ENCODE results near the gene CENATAC.
"Not testable (repeated sequence)": the region's sequence is repeated elsewhere in the genome, so short reads cannot be mapped to it uniquely, and the experiment has no call there.

CENATAC gene

DNA sequence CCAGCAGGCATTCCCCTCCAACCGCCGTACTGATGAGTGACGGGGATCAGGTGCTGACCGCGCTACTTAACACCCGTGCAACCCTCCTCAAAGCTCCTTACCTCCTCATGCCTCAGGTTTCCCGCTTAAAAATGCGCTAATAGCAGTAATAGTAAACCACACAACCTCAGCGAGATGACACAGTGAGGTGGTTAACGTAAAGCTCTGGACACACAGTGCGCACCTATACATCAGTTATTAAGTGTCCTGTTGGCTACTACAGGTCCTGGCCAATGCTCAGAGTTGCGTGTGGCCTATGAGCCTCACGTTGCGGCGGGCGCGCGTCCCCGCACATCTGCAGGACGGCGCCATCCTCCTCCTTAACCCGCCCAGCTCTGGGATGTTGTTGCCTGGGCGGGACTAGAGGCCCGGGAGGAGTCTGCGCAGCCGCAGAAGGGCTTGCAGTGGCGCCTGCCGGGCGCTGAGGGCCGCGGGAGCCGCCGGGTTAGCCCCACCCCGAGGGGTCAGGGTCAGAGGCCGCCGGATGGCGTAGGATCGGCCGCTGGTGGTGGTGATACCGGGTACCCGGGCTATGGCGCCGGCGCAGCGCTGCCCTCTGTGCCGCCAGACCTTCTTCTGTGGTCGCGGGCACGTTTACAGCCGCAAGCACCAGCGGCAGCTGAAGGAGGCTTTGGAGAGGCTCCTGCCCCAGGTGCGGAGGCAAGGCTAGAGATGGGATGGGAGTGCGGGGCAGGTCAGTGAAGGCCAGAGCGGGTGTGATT is at the start of gene CENATAC:
TSS of gene CENATAC (plus strand) at position 512 of the 761 bp plus-strand sequence. CDS start at position 572, 60 bp downstream.
- peak; percentile 95 for DNase-seq

GRCh38 chr11:118953265-118953664 is 44.7 kb upstream of the CENATAC start:
- no peak for DNase-seq

DNA sequence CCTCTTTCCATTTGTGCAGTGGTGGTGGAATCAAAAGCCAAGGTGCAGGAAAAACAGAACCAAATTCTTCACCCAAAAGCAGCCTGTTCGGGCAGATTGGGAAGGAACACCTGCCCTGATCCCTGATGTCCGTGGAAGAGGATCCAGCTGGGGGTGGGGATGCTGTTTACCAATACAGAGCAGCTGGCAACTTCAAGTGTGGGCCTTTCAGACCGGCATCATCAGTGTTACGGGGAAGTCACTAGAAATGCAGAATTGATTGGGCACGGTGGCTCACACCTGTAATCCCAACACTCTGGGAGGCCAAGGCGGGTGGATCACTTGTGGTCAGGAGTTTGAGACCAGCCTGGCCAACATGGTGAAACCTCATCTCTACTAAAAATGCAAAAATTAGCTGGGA is 44.0 kb upstream of the CENATAC start:
- not testable (repeated sequence) for DNase-seq

DNA sequence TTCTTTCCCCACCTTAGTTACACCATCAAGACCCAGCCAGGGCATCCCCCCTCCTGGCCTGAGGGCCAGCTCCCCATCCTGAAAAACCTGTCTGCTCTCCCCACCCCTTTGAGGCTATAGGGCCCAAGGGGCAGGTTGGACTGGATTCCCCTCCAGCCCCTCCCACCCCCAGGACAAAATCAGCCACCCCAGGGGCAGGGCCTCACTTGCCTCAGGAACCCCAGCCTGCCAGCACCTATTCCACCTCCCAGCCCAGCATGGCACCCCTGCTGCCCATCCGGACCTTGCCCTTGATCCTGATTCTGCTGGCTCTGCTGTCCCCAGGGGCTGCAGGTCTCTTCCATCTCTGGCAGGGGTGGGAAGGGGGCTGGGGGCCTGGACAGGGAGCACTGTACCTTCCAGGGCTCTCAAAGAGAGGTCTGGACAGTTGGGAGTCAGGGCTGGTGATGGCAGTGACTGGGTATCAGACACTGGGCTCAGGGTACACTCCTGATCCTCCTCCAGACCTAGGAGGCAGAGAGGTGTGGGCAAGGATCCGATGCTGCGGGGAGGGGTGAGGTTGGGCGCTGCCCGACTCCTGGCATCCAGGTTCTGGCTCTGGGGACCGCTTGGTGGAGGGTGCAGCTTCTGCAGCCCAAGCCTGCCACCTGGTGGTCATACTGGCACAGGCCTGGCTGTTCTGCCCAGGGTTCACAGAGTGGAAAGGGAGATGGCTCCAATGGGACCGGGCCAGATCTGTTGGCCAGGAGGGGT is 41.7 kb upstream of the CENATAC start, which contains the start of gene UPK2:
TSS of gene UPK2 (plus strand) at position 205 of the 753 bp plus-strand sequence. CDS start at position 258, 53 bp downstream.
- peak; percentile 75 for DNase-seq

DNA sequence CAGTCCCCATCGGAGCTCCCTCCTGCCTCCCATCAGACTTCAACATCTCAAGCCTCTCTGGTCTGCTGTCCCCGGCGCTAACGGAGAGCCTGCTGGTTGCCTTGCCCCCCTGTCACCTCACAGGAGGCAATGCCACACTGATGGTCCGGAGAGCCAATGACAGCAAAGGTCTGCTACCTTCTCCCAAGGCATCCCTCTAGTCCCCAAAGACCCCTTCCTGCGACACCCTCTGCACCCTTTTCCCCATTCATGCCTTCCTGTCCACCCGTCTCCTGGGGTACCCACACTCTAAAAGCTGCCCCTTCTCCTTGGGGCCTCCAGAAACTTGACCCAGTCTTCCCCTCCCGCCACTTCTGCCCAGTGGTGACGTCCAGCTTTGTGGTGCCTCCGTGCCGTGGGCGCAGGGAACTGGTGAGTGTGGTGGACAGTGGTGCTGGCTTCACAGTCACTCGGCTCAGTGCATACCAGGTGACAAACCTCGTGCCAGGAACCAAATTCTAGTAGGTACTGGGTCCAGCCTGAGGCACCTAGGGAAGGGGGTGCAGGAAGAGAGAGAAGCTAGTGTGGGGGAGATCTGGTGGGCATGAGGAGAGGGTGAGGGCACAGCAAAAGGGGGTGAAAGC is 41.0 kb upstream of the CENATAC start:
- DNase-seq = no peak

GRCh38 chr11:118957549-118957948 is 40.4 kb upstream of the CENATAC start:
- DNase-seq = no peak

GRCh38 chr11:118957968-118958367 is 40.0 kb upstream of the CENATAC start:
- DNase-seq = no peak

- no peak for DNase-seq
Observed at GRCh38 chr11:118958577-118958976, 39.4 kb upstream of the CENATAC start.

DNA sequence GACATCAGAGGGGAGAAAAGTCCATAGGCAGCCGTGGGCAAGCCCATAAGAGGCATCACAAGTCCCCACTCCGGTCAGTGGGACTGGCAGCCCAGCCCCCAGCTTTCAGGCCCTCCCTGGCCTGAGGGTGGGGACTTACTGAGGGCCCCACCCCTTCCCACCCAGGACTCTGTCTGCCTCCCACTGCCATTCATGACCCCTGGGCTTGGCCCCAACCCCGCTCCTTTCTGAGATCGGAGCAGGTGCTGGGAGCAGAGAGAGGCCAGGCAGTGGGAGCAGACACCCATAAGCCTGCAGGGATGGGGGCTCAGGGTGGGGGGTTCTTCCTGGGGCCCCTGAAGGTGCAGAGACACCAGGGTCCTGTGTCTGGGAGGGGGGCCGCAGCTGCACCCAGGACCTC is 36.7 kb upstream of the CENATAC start:
- no peak for DNase-seq

DNA sequence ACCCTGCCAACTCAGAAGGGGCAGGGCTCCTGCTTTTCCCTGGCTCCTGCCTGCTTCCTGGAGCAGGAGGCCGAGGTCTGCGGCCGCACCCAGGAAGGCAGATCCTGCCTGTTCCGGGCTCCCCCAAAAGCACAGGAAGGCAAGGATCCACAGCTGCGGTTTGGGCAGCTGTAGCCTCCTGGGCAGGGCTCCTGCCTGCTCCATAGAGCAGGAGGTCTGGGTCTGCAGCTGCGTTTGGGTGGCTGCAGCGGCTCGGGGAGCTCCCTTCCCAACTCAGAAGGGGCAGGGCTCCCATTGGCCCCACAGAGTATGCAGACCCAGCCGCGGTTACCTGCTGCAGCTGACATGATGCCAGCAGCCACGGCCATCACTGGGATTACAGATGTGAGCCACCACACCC is 36.3 kb upstream of the CENATAC start:
- no peak for DNase-seq

DNA sequence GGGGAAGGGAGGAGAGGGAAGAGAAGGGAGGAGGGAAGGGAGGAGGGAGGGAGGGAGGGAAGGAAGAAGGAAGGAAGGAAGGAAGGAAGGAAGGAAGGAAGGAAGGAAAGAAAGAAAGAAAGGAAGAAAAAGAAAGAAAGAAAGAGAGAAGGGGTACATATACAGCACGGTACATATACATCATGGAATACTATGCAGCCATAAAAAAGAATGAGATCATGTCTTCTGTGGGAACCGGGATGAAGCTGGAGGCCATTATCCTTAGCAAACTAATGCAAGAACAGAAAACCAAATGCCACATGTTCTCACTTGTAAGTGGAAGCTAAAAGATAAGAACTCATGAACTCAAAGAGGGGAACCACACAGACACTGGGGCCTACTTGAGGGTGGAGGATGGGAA is 28.4 kb upstream of the CENATAC start:
- DNase-seq = not testable (repeated sequence)

DNA sequence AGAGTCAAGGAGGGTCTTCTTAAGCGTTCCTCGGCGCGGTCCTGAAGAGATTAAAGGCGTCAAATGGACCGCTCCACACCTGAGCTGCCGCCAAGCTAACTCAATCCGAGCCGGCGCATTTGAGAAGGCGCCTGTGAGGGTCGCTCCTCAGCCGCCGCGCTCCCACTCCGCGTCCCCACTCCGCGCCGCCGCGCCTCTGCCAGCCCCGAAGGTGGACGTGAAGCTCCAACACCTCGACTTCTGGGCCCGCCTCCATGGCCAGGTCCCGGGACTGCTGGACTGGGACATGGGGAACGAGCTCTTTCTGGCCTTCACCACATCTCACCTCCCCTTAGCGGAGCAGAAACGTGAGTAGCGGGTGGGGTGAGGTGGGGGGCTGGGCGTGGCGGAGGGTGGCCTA is 26.3 kb upstream of the CENATAC start, which contains the start of gene FOXR1:
TSS of gene FOXR1 (plus strand) at position 116 of the 400 bp plus-strand sequence. CDS start at position 287, 171 bp downstream.
- DNase-seq = no peak

DNA sequence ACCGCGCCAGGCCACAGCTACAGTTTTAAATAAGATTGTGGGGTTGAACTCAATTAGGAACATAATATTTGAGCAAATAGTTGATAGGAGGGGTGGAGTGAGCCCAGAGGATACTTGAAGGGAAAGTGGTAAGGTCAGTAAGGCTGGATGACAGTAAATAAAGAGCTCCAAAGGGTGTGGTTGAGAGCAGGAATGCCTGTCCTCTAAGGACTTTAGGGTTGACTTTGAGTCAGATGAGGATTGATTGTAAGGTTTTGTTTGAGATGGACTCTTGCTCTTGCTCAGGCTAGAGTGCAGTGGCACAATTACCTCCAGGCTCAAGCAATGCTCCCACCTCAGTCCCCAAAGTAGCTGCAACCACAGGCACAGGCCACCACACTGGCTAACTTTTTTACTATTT is 24.0 kb upstream of the CENATAC start:
- DNase-seq = no peak

- no peak for DNase-seq
Observed at GRCh38 chr11:118975771-118976709, 21.9 kb upstream of the CENATAC start.

GRCh38 chr11:118979434-118979833 is 18.5 kb upstream of the CENATAC start:
- DNase-seq = no peak

- peak; percentile 30 for DNase-seq
Observed at GRCh38 chr11:118980191-118980881, 17.6 kb upstream of the CENATAC start.

GRCh38 chr11:118984337-118984736 is 13.6 kb upstream of the CENATAC start:
- DNase-seq = not testable (repeated sequence)

DNA sequence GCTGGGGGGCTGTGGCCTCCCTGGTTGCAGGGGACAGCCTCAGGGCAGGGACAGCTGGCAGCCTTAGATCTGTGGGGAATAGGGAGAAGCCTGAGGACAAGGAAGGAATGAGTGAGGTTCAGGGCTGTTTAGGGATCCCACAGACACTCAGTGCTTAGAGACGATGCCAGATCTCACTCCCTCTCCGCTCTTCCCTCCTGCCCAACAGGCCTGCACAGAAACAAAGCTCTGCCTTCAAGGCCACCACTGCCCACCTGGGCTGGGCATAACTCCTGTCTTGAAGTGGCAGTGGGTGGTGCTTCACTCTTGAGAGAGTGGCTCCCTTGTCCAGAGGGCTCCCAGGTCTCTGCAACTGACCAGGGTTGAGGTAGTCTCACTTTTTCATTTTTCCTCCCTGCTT is 13.1 kb upstream of the CENATAC start:
- DNase-seq = no peak

DNA sequence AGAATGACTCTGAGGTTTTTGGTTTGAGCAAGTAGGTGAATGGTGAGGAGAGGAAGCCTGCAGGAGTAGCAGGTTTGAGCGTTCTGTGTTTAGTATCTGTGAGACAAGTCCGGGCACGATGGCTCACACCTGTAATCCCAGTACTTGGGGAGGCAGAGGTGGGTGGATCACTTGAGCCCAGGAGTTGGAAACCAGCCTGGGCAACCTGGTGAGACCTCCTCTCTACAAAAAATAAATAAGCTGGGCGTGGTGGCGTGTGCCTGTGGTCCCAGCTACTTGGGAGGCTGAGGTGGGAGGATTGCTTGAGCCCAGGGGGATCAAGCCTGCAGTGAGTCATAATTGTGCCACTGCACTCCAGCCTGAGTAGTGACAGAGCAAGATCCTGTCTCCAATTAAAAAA is 9.7 kb upstream of the CENATAC start:
- no peak for DNase-seq

DNA sequence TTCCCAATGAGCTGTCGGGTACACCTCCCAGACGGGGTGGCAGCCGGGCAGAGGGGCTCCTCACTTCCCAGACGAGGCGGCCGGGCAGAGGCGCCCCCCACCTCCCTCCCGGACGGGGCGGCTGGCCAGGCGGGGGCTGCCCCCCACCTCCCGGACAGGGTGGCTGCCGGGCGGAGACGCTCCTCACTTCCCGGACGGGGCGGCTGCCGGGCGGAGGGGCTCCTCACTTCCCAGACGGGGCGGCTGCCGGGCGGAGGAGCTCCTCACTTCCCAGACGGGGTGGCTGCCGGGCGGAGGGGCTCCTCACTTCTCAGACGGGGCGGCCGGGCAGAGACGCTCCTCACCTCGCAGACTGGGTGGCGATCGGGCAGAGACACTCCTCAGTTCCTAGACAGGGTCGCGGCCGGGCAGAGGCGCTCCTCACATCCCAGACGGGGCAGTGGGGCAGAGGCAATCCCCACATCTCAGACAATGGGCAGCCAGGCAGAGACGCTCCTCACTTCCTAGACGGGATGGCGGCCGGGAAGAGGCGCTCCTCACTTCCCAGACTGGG is 6.4 kb upstream of the CENATAC start:
- DNase-seq = not testable (repeated sequence)

- DNase-seq = peak; percentile 70
Observed at GRCh38 chr11:118996926-118997626, 862 bp upstream of the CENATAC start.

All from hematopoietic multipotent progenitor cell treated with erythropoietin and hydrocortisone succinate and interleukin-3 and kit ligand, for 8 days (in vitro differentiated cells).